HG02610 (cell line): ENCODE results near the gene OSBPL8.
"Not testable (repeated sequence)": the region's sequence is repeated elsewhere in the genome, so short reads cannot be mapped to it uniquely, and the experiment has no call there.

Experiments
- ATAC-seq: cut with Tn5 transposase; IDR thresholded peaks from one replicate; pipeline ENCODE4 v1.9.1; 2021; ENCODE audit warnings: mild to moderate bottlenecking, moderate library complexity; ENCODE audit not compliant: unreplicated experiment

The OSBPL8 gene

GRCh38 chr12:76374386-76375020 lies 185.1 kb downstream of the OSBPL8 start:
- ATAC-seq: no peak

GRCh38 chr12:76368230-76368629 lies 191.3 kb downstream of the OSBPL8 start:
- ATAC-seq: no peak

GRCh38 chr12:76366163-76366562 lies 193.4 kb downstream of the OSBPL8 start:
- no peak for ATAC-seq

- not testable (repeated sequence) for ATAC-seq
These were observed 195.4 kb downstream of the OSBPL8 start for GRCh38 chr12:76364131-76364530.

- ATAC-seq: no peak
These were observed 199.3 kb downstream of the OSBPL8 start for GRCh38 chr12:76360316-76360715.

- ATAC-seq: no peak
These were observed 203.5 kb downstream of the OSBPL8 start for GRCh38 chr12:76356071-76356470.

GRCh38 chr12:76348079-76348901 lies 211.3 kb downstream of the OSBPL8 start, which contains the start of gene BBS10:
BBS10 (minus strand) TSS chr12:76348415; CDS start chr12:76348358, 57 bp downstream.
- ATAC-seq: peak; percentile 99

GRCh38 chr12:76346798-76347420 lies 212.7 kb downstream of the OSBPL8 start:
- ATAC-seq: peak; percentile 25

- ATAC-seq: no peak
These were observed 213.3 kb downstream of the OSBPL8 start for GRCh38 chr12:76346236-76346635.

GRCh38 chr12:76345569-76345968 lies 214.0 kb downstream of the OSBPL8 start:
- no peak for ATAC-seq

GRCh38 chr12:76341436-76342030 lies 218.0 kb downstream of the OSBPL8 start:
- ATAC-seq: no peak

- ATAC-seq: no peak
These were observed 218.7 kb downstream of the OSBPL8 start for GRCh38 chr12:76340680-76341435.

GRCh38 chr12:76337583-76337982 lies 222.0 kb downstream of the OSBPL8 start:
- ATAC-seq: no peak

GRCh38 chr12:76332606-76333005 lies 227.0 kb downstream of the OSBPL8 start:
- ATAC-seq: no peak

- no peak for ATAC-seq
These were observed 230.0 kb downstream of the OSBPL8 start for GRCh38 chr12:76329606-76330005.

- no peak for ATAC-seq
These were observed 230.4 kb downstream of the OSBPL8 start for GRCh38 chr12:76329159-76329558.

GRCh38 chr12:76319595-76320319 lies 239.8 kb downstream of the OSBPL8 start:
- not testable (repeated sequence) for ATAC-seq

- ATAC-seq: no peak
These were observed 240.6 kb downstream of the OSBPL8 start for GRCh38 chr12:76318773-76319594.

- ATAC-seq: no peak
These were observed 241.6 kb downstream of the OSBPL8 start for GRCh38 chr12:76317976-76318375.
